ENCODE measurements around the gene TRPM1. TPM values are rescaled to one million over a fixed set of nuclear protein-coding genes. Genes with fewer than 3 reads are reported as not detected.
A peak's percentile ranks its signal among the peaks of the same experiment; 100 is the strongest.

Gene TRPM1
- total RNA-seq, 1 donor from 2014 or later, result not detected

- H3K4me1 ChIP-seq (ENCODE audit: control insufficient read depth in 3 of 3, insufficient read depth in 3 of 3, low read length in 3 of 3), result peaks cover 21 to 37% (median 24%) of the 10 kb centered on the region in 3 donors
- no peaks in the 10 kb centered on the region for H3K27me3 ChIP-seq (ENCODE audit: control insufficient read depth in 3 of 3, insufficient read depth in 3 of 3, low read length in 3 of 3)
- peak within 1 kb of the TSS; percentile 95 to 99 (median 97) for H3K9ac ChIP-seq (ENCODE audit: low read depth in 1 of 3, low read length in 3 of 3)
- H3K4me3 ChIP-seq (ENCODE audit: low read length in 3 of 3), result peak within 1 kb of the TSS; percentile 89 to 98 (median 94)
- H3K9me3 ChIP-seq (ENCODE audit: control insufficient read depth in 3 of 3, low read length in 3 of 3), result no peaks in the 10 kb centered on the region
- peak within 1 kb of the TSS; percentile 96 for H3K27ac ChIP-seq (ENCODE audit: low read depth, low read length)
- H3K36me3 ChIP-seq (ENCODE audit: control insufficient read depth in 3 of 3, insufficient read depth in 3 of 3, low read length in 3 of 3), result peaks cover 0 to 5% (median 0%) of the 10 kb centered on the region in 3 donors
Measured at GRCh38 chr15:30991255-30992235, 110.0 kb downstream of the TRPM1 start, which contains the start of gene MTMR10. MTMR10 (minus strand) TSS chr15:30991628; CDS start chr15:30991506, 122 bp downstream.

- Histone ChIP-seq H3K27ac (ENCODE audit: low read depth, low read length) (peak overlapping the region; percentile 96), H3K4me1 (ENCODE audit: control insufficient read depth in 3 of 3, insufficient read depth in 3 of 3, low read length in 3 of 3) (peaks cover 27 to 44% (median 30%) of the 10 kb centered on the region in 3 donors), H3K4me3 (ENCODE audit: low read length in 3 of 3) (peak overlapping the region; percentile 89 to 98 (median 94)), H3K27me3 (ENCODE audit: control insufficient read depth in 3 of 3, insufficient read depth in 3 of 3, low read length in 3 of 3) (no peaks in the 10 kb centered on the region), H3K9me3 (ENCODE audit: control insufficient read depth in 3 of 3, low read length in 3 of 3) (no peaks in the 10 kb centered on the region), H3K36me3 (ENCODE audit: control insufficient read depth in 3 of 3, insufficient read depth in 3 of 3, low read length in 3 of 3) (peaks cover 0 to 9% (median 2%) of the 10 kb centered on the region in 3 donors), H3K9ac (ENCODE audit: low read depth in 1 of 3, low read length in 3 of 3) (peak overlapping the region; percentile 95 to 99 (median 97))
Measured at GRCh38 chr15:30990446-30991254, 110.9 kb downstream of the TRPM1 start.

GRCh38 chr15:30990036-30990435 lies 111.5 kb downstream of the TRPM1 start:
- no peaks in the 10 kb centered on the region for H3K9me3 ChIP-seq (ENCODE audit: control insufficient read depth in 3 of 3, low read length in 3 of 3)
- peak overlapping the region; percentile 96 for H3K27ac ChIP-seq (ENCODE audit: low read depth, low read length)
- peak overlapping the region; percentile 89 to 98 (median 94) for H3K4me3 ChIP-seq (ENCODE audit: low read length in 3 of 3)
- H3K36me3 ChIP-seq (ENCODE audit: control insufficient read depth in 3 of 3, insufficient read depth in 3 of 3, low read length in 3 of 3), result peaks cover 0 to 10% (median 4%) of the 10 kb centered on the region in 3 donors
- H3K9ac ChIP-seq (ENCODE audit: low read depth in 1 of 3, low read length in 3 of 3), result peak overlapping the region; percentile 95 to 99 (median 97)
- no peaks in the 10 kb centered on the region for H3K27me3 ChIP-seq (ENCODE audit: control insufficient read depth in 3 of 3, insufficient read depth in 3 of 3, low read length in 3 of 3)
- H3K4me1 ChIP-seq (ENCODE audit: control insufficient read depth in 3 of 3, insufficient read depth in 3 of 3, low read length in 3 of 3), result peaks cover 33 to 50% (median 36%) of the 10 kb centered on the region in 3 donors

- peak overlapping the region; percentile 15 for H3K27ac ChIP-seq (ENCODE audit: low read depth, low read length)
- H3K4me3 ChIP-seq (ENCODE audit: low read length in 3 of 3), result peak overlapping the region in 1 of 3 donors; percentile 15
- H3K27me3 ChIP-seq (ENCODE audit: control insufficient read depth in 3 of 3, insufficient read depth in 3 of 3, low read length in 3 of 3), result no peaks in the 10 kb centered on the region
- peaks cover 43 to 54% (median 48%) of the 10 kb centered on the region in 3 donors for H3K4me1 ChIP-seq (ENCODE audit: control insufficient read depth in 3 of 3, insufficient read depth in 3 of 3, low read length in 3 of 3)
- peak overlapping the region in 1 of 3 donors; percentile 40 for H3K9ac ChIP-seq (ENCODE audit: low read depth in 1 of 3, low read length in 3 of 3)
- H3K36me3 ChIP-seq (ENCODE audit: control insufficient read depth in 3 of 3, insufficient read depth in 3 of 3, low read length in 3 of 3), result peaks cover 0 to 10% (median 6%) of the 10 kb centered on the region in 3 donors
- H3K9me3 ChIP-seq (ENCODE audit: control insufficient read depth in 3 of 3, low read length in 3 of 3), result no peaks in the 10 kb centered on the region
Measured at GRCh38 chr15:30985081-30985531, 116.4 kb downstream of the TRPM1 start.

- peaks cover 0 to 11% (median 10%) of the 10 kb centered on the region in 3 donors for H3K36me3 ChIP-seq (ENCODE audit: control insufficient read depth in 3 of 3, insufficient read depth in 3 of 3, low read length in 3 of 3)
- no peaks in the 10 kb centered on the region for H3K9me3 ChIP-seq (ENCODE audit: control insufficient read depth in 3 of 3, low read length in 3 of 3)
- peaks cover 42 to 49% (median 43%) of the 10 kb centered on the region in 3 donors for H3K4me1 ChIP-seq (ENCODE audit: control insufficient read depth in 3 of 3, insufficient read depth in 3 of 3, low read length in 3 of 3)
- no peaks in the 10 kb centered on the region for H3K27me3 ChIP-seq (ENCODE audit: control insufficient read depth in 3 of 3, insufficient read depth in 3 of 3, low read length in 3 of 3)
- H3K27ac ChIP-seq (ENCODE audit: low read depth, low read length), result peak overlapping the region; percentile 15
- H3K9ac ChIP-seq (ENCODE audit: low read depth in 1 of 3, low read length in 3 of 3), result peak overlapping the region in 1 of 3 donors; percentile 40
- peak overlapping the region in 1 of 3 donors; percentile 15 for H3K4me3 ChIP-seq (ENCODE audit: low read length in 3 of 3)
Measured at GRCh38 chr15:30984542-30984941, 117.0 kb downstream of the TRPM1 start.

GRCh38 chr15:30984118-30984517 lies 117.4 kb downstream of the TRPM1 start:
- Histone ChIP-seq H3K9me3 (ENCODE audit: control insufficient read depth in 3 of 3, low read length in 3 of 3) (no peaks in the 10 kb centered on the region), H3K36me3 (ENCODE audit: control insufficient read depth in 3 of 3, insufficient read depth in 3 of 3, low read length in 3 of 3) (peaks cover 0 to 11% (median 10%) of the 10 kb centered on the region in 3 donors), H3K9ac (ENCODE audit: low read depth in 1 of 3, low read length in 3 of 3) (no peak overlapping the region), H3K27ac (ENCODE audit: low read depth, low read length) (no peak overlapping the region), H3K27me3 (ENCODE audit: control insufficient read depth in 3 of 3, insufficient read depth in 3 of 3, low read length in 3 of 3) (no peaks in the 10 kb centered on the region), H3K4me3 (ENCODE audit: low read length in 3 of 3) (no peak overlapping the region), H3K4me1 (ENCODE audit: control insufficient read depth in 3 of 3, insufficient read depth in 3 of 3, low read length in 3 of 3) (peaks cover 42 to 49% (median 43%) of the 10 kb centered on the region in 3 donors)

GRCh38 chr15:30979457-30979856 lies 122.1 kb downstream of the TRPM1 start:
- peaks cover 19 to 24% (median 24%) of the 10 kb centered on the region in 3 donors for H3K4me1 ChIP-seq (ENCODE audit: control insufficient read depth in 3 of 3, insufficient read depth in 3 of 3, low read length in 3 of 3)
- peaks cover 0 to 16% (median 0%) of the 10 kb centered on the region in 3 donors for H3K36me3 ChIP-seq (ENCODE audit: control insufficient read depth in 3 of 3, insufficient read depth in 3 of 3, low read length in 3 of 3)

GRCh38 chr15:30978328-30978727 lies 123.2 kb downstream of the TRPM1 start:
- no peak overlapping the region for H3K27ac ChIP-seq (ENCODE audit: low read depth, low read length)
- H3K9ac ChIP-seq (ENCODE audit: low read depth in 1 of 3, low read length in 3 of 3), result no peak overlapping the region
- no peaks in the 10 kb centered on the region for H3K9me3 ChIP-seq (ENCODE audit: control insufficient read depth in 3 of 3, low read length in 3 of 3)
- H3K4me1 ChIP-seq (ENCODE audit: control insufficient read depth in 3 of 3, insufficient read depth in 3 of 3, low read length in 3 of 3), result peaks cover 8 to 15% (median 14%) of the 10 kb centered on the region in 3 donors
- H3K4me3 ChIP-seq (ENCODE audit: low read length in 3 of 3), result no peak overlapping the region
- H3K27me3 ChIP-seq (ENCODE audit: control insufficient read depth in 3 of 3, insufficient read depth in 3 of 3, low read length in 3 of 3), result no peaks in the 10 kb centered on the region
- peaks cover 2 to 21% (median 4%) of the 10 kb centered on the region in 3 donors for H3K36me3 ChIP-seq (ENCODE audit: control insufficient read depth in 3 of 3, insufficient read depth in 3 of 3, low read length in 3 of 3)

More at GRCh38 chr15:30979457-30979856, 122.1 kb downstream of the TRPM1 start:
- no peak overlapping the region for H3K27ac ChIP-seq (ENCODE audit: low read depth, low read length)
- no peak overlapping the region for H3K4me3 ChIP-seq (ENCODE audit: low read length in 3 of 3)
- H3K27me3 ChIP-seq (ENCODE audit: control insufficient read depth in 3 of 3, insufficient read depth in 3 of 3, low read length in 3 of 3), result no peaks in the 10 kb centered on the region
- no peaks in the 10 kb centered on the region for H3K9me3 ChIP-seq (ENCODE audit: control insufficient read depth in 3 of 3, low read length in 3 of 3)
- no peak overlapping the region for H3K9ac ChIP-seq (ENCODE audit: low read depth in 1 of 3, low read length in 3 of 3)

GRCh38 chr15:30974112-30974511 lies 127.4 kb downstream of the TRPM1 start:
- Histone ChIP-seq H3K27me3 (ENCODE audit: control insufficient read depth in 3 of 3, insufficient read depth in 3 of 3, low read length in 3 of 3) (no peaks in the 10 kb centered on the region), H3K4me3 (ENCODE audit: low read length in 3 of 3) (no peak overlapping the region), H3K9me3 (ENCODE audit: control insufficient read depth in 3 of 3, low read length in 3 of 3) (no peaks in the 10 kb centered on the region), H3K9ac (ENCODE audit: low read depth in 1 of 3, low read length in 3 of 3) (no peak overlapping the region), H3K4me1 (ENCODE audit: control insufficient read depth in 3 of 3, insufficient read depth in 3 of 3, low read length in 3 of 3) (peaks cover 5 to 10% (median 7%) of the 10 kb centered on the region in 3 donors), H3K27ac (ENCODE audit: low read depth, low read length) (no peak overlapping the region), H3K36me3 (ENCODE audit: control insufficient read depth in 3 of 3, insufficient read depth in 3 of 3, low read length in 3 of 3) (peaks cover 3 to 27% (median 6%) of the 10 kb centered on the region in 3 donors)

All from skeletal muscle tissue (tissue), 4 donors.